ENCODE measurements around the gene KNCN. TPM values are rescaled to one million over a fixed set of nuclear protein-coding genes. Genes with fewer than 3 reads are reported as not detected.

The KNCN gene
- not detected for total RNA-seq

GRCh38 chr1:46551597-46552095 lies at the start of gene KNCN:
Gene KNCN, minus strand, starts transcription at chr1:46551647. Its CDS starts 432 bp downstream, at chr1:46551215.
- ChIA-PET POLR2A (no interaction called here), CTCF (no interaction called here)

DNA sequence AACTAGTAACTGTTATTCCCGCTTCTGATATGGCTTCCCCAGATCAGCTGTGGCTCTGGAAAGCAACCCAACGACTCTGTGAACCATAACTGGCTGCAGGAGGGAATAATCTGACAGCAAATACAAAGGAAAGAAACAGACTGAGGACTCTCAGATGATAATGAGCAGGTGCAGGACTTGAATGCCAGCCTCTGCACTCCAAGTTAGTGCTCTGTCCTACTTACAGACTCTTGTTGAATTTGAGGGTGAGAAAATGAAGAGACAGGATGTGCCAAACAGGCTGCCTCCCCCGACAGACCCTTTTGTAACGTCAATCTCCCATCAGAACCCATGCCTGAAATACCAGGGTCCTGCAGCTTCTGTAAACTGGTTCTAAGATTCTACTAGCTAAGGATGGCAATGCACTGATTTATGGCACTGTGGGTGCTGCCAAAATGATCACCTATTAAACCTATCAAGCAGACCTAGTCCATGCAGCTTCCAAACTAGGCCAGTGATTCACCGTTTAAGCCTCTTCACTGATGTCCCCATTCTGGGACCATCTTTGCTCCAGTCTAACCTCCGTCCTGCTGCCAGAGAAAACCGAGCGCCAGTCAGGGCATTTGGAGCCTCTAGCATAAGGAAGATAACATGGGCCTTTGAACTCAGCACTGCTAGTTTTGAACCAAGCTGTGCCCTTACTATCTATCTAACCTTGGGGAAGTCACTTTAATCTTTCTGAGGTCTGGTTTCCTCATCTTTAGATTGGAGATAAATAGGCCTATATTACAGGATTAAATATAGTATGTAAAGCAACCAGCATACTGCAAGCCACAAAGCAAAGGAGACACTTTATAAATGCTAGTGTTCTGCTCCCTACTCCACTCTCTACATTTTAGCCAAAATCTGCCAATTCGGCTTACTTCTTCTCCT lies 47.9 kb upstream of the KNCN start:
- CTCF ChIA-PET = no interaction called here
- POLR2A ChIA-PET = no interaction called here

- ChIA-PET POLR2A (no interaction called here), CTCF (no interaction called here)
Measured at GRCh38 chr1:46596846-46597245, 45.4 kb upstream of the KNCN start.

GRCh38 chr1:46596036-46596435 lies 44.6 kb upstream of the KNCN start:
- CTCF ChIA-PET = no interaction called here

DNA sequence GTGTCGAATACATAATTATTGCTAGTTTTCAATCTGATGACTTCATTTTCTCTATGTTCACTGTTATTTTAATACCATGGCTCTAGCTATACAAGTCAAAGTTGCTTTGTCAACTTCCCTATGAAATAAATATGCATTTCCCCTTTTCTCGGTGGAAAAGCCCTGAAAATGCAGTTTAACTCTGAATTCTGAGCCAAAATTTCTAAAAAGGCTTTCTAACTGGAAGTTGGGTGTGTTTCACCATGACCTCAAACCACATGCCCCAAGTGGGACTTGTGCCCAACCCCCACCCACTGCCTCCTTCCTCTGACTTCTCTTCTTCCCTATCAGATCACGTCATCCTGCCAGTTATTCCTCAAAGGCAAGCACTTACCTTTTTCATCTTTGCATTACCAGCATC lies 43.7 kb upstream of the KNCN start:
- POLR2A ChIA-PET = interaction anchor here (1.1 kb wide), 1 partner anchor 9 kb away, joined by 3 read pairs; the partner anchor contains the start of gene MKNK1
- CTCF ChIA-PET = no interaction called here

More at GRCh38 chr1:46596036-46596435, 44.6 kb upstream of the KNCN start:
- POLR2A ChIA-PET = interaction anchor here (1.1 kb wide), 1 partner anchor 8 kb away, joined by 3 read pairs; the partner anchor contains the start of gene MKNK1

- ChIA-PET POLR2A (interaction anchor here (0.7 kb wide), 1 partner anchor 30 kb away, joined by 6 read pairs; no protein-coding TSS in a partner anchor), CTCF (no interaction called here)
Measured at GRCh38 chr1:46594063-46594462, 42.6 kb upstream of the KNCN start.

DNA sequence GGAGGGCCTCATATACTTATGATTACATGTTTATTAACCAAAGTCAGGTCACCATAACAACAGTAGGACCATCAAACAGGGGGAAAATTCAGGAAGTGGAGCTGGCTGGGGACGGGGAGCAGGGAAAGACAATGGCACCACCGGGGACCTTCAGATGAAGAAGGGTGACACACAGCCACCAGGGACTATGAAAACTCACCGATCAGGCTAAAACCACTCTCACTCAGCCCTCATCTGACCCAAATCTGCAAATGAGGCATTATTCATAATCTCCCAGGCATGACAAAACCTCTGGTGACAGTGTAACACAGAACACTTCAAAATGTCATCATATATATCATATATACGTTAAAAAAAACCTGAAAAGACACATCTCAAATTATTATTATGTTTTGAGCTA lies 41.4 kb upstream of the KNCN start:
- POLR2A ChIA-PET = no interaction called here
- CTCF ChIA-PET = no interaction called here

DNA sequence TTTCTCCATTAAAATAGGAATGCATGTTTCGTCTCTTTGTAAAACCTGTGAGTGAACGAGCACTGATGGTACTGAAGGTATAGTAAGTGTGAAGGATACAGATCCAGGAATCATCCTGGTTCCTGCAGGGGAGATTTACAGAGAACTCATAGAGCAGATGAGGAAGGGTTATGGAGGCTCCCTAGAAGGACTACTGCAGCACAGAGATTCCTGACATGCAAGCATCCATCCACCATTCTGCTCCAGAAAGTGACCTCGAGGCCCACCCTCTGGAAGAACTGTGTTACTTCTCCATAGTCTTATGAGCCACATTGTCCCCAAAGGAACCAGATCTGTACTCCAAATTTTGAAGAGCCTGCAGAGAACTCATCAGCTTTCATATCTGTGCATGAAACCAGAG lies 38.1 kb upstream of the KNCN start:
- ChIA-PET CTCF (no interaction called here), POLR2A (no interaction called here)

DNA sequence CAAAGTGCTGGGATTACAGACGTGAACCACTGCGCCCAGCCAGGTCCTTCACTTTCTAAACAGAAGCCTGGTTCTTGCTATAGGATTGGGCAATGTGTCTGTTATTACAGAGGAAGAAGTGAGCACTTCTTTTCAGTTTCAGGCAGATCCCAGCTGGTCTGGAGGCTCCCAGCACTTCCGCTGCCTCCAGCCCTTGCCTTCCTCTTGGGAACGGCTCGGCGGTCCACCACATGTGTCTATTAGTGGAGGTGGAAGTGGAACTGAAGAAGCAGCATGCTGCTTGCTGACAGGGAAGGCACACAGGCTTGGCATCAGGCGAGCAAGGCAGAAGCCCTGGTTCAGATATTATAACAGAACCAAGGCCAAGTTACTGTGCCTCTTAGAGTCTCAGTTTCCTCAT lies 35.6 kb upstream of the KNCN start:
- CTCF ChIA-PET = interaction anchor here (1.1 kb wide), 1 partner anchor 39 kb away, joined by 3 read pairs; no protein-coding TSS in a partner anchor
- POLR2A ChIA-PET = no interaction called here

GRCh38 chr1:46585312-46585938 lies 34.0 kb upstream of the KNCN start:
- POLR2A ChIA-PET = interaction anchor here (0.7 kb wide), 1 partner anchor 31 kb away, joined by 7 read pairs; the partner anchor contains the start of gene MOB3C
- CTCF ChIA-PET = no interaction called here

- CTCF ChIA-PET = interaction anchor here (1.8 kb wide), 1 partner anchor 20 kb away, joined by 5 read pairs; the partner anchor contains the start of gene MKNK1
- POLR2A ChIA-PET = no interaction called here
Measured at GRCh38 chr1:46583494-46583893, 32.0 kb upstream of the KNCN start.

DNA sequence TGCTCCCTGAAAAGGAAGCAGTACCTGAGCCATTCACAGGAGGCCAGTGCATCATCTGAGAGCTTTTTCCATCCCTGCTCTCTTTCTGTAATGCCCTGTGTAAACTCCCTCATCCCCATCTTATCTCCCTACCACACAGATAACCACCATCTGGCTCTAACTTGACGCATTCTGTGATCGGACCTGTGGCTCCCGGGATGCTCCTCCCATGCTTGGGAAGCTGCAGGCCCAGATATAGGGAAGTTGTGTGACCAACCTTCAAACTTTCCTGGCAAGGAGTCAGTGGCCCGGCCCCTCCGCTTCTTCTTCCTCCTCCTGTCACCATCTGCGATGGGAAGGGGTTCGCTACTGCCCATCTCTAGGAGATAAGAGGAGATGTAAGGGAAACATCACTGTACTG lies 31.5 kb upstream of the KNCN start:
- POLR2A ChIA-PET = interaction anchor here (1.2 kb wide), 1 partner anchor 21 kb away, joined by 3 read pairs; the partner anchor contains the start of gene MKNK1

DNA sequence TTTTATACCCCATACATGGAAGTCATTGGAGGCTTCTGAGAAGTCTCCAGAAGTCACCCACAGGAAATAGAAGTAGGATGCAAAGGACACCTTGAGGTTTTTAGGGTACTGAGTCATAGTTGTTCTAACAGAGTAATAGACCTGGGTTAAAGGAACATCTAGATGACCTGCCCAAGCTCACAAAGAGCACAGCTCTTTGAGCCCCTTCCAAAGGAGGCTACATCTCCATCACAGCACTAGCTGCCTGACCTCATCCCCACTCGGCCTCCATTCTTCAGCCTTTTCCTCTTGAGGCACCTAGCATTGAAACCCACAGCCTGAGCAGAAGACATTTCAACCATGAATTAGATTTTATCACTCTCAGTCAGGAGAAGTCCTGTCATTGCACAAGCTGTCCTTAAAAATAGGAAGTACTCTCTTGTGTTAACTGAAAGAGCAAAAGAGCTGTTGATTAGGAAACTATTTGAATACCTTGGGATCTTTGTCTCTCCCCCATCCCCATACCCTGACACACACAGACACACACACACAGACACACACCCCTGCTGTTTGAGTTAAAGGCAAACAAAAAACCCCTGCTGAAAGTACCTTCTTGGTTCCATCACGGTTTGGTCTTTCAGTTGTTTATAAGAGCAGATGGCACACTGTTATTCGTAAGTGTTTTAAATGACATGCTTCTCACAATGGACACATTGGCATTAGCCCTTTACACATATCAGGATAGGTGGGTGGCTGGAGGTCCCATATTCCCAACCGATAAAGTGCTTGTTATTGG lies 30.4 kb upstream of the KNCN start:
- CTCF ChIA-PET = interaction anchor here (0.6 to 1.8 kb wide), 3 partner anchors 9 to 271 kb away, joined by 3 to 5 read pairs (median 3); partner anchors contain the start of gene MKNK1
- POLR2A ChIA-PET = interaction anchor here (0.6 to 1.2 kb wide), 3 partner anchors 22 to 34 kb away, joined by 3 read pairs; partner anchors contain the start of genes MKNK1 and MOB3C

More for the DNA sequence above, 31.5 kb upstream of the KNCN start:
- CTCF ChIA-PET = interaction anchor here (1.3 to 1.8 kb wide), 2 partner anchors 10 to 21 kb away, joined by 3 to 5 read pairs; partner anchors contain the start of gene MKNK1

DNA sequence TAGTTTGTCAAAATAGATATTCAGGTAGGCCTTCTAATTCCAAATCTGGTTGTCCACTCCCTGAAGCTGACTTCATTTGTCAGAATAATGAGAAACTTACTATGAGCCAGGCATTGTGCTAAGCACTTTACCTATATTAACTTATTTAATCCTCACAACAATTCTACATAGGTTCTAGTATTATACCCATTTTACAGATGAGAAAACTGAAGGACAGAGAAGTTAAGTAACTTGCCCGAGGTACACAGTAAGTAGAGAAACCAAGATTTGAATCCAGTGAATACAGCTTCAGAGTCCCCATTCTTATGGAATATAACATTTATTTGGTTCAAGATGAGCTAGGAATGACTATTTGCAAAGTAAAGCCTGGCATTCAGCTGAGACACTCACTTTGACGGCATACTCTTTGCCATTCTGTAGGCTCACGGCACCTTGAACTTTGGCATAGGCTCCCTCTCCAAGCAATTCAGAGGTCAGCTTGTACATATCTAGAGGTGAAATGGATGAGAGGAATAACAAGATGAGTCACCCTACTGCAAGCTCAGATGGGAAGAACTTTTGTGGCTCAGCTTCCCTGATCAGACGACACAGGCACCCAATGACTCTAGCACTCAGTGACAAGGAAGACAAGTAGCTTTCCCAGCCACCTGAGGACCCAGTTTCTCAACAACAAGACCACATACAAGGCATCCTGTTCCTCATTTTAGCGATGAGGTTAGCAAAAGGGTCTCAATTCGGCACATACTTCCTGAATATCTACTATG lies 28.9 kb upstream of the KNCN start:
- CTCF ChIA-PET = no interaction called here
- POLR2A ChIA-PET = no interaction called here

DNA sequence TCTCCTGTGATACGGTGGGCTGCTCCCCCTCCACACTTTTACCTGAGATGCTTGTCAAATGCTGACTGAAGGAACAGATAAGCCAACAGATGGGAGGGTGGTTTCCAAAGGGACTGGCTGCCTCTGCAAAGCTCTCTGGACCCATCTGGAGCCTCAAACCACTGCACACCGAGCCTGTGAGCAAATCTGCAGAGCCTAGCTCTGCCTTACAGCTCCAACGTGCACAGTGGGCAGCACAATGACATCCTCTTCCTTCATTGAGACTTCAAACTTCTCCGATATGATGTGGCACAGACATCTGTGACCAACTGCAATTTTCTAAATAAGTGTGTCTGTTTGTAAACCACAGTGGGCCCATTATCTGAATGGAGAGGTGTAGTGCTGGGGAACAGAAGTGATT lies 26.2 kb upstream of the KNCN start:
- CTCF ChIA-PET = no interaction called here
- POLR2A ChIA-PET = interaction anchor here (0.7 kb wide), 1 partner anchor 10 kb away, joined by 6 read pairs; no protein-coding TSS in a partner anchor

DNA sequence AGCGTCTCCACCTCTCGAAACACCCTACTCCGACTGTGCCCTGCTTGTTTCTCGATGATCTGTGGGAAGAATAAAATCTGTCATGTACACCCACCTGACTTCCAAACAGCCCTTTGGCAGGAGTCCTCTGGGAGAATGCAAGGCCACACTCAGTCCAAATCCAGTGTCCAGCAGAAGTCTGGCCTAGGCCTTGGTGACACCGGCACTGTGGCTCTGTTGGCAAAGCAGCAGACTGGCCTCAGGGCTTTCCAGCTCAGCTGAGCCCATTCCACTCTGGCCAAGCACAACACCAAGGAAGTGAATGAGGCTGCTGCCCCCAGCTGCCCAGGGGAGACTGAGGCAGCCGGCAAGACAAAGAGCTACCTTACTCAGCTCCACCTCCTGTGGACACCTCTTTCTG lies 25.1 kb upstream of the KNCN start:
- CTCF ChIA-PET = no interaction called here

DNA sequence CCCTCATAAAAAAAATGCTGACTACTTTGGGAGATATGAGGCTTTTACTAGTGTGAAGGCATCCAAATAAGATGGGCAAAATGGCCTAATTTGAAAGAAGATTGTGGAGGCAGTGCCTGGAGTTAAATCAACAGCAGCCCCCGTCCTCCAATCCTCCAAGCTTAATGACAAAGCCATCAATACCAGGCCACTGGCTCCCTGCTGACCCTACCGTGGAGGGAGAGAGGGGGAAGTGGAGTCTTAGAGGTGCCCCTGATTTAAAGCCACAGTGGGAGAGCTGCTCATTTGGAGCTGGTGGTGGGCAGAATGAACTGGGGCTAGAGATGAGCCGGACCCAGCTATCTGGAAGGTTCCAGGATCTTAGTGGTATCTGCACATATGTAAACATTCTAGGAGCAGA lies 24.3 kb upstream of the KNCN start:
- POLR2A ChIA-PET = no interaction called here
- CTCF ChIA-PET = no interaction called here

More for the DNA sequence above, 25.1 kb upstream of the KNCN start:
- POLR2A ChIA-PET = no interaction called here

GRCh38 chr1:46575300-46575699 lies 23.9 kb upstream of the KNCN start:
- POLR2A ChIA-PET = no interaction called here
- CTCF ChIA-PET = no interaction called here

- ChIA-PET CTCF (no interaction called here), POLR2A (no interaction called here)
Measured at GRCh38 chr1:46571691-46572225, 20.3 kb upstream of the KNCN start.

Measured in activated CD8-positive, alpha-beta memory T cell treated with anti-CD3 and anti-CD28 coated beads for 36 hours (primary cell).